AG04449 (cell line): ENCODE results near the gene DISP3.

ENCODE experiments used
- CTCF ChIA-PET: fragments of 350-600 bp; formaldehyde crosslinking; extraction: SDS; loops from one replicate; lab custom pipeline; 2021; ENCODE audit warnings: antibody characterized with exemption; lab: Yijun Ruan, JAX
- POLR2A ChIA-PET: fragments of 400-600, 350-600 bp; formaldehyde crosslinking; extraction: SDS; loops from one replicate; lab custom pipeline; 2020; ENCODE audit warnings: antibody characterized with exemption, inconsistent platforms; lab: Yijun Ruan, JAX
- DNase-seq: peaks from one replicate; pipeline ENCODE4 v3.0.0-alpha.2; 2010; ENCODE audit warnings: low read depth, low spot score
- H3K4me3 ChIP-seq: 2 replicates; pipeline ENCODE4 v1.5.1; 2011; ENCODE audit warnings: low read depth, mild to moderate bottlenecking, control low read depth, low read length
- CTCF ChIP-seq: IDR thresholded peaks from one replicate; pipeline ENCODE4 v1.5.1; 2011; ENCODE audit warnings: mild to moderate bottlenecking, moderate library complexity, low read length, control low read depth, inconsistent platforms; ENCODE audit not compliant: insufficient read depth; ENCODE audit errors: missing control alignments

DISP3 gene

GRCh38 chr1:11535761-11536572, 57.0 kb downstream of the DISP3 start:
- DNase-seq = no peak
- ChIA-PET CTCF (interaction anchor here (0.5 kb wide), 1 partner anchor 249 kb away, joined by 3 read pairs; no protein-coding TSS in a partner anchor), POLR2A (no interaction called here)
- no peak overlapping the region for H3K4me3 ChIP-seq
- TF ChIP-seq CTCF = no peak

- no peak overlapping the region for H3K4me3 ChIP-seq
- ChIA-PET CTCF (no interaction called here), POLR2A (no interaction called here)
Measured at GRCh38 chr1:11536573-11537379, 57.8 kb downstream of the DISP3 start.

GRCh38 chr1:11537380-11537764, 58.4 kb downstream of the DISP3 start:
- POLR2A ChIA-PET = no interaction called here
- no peak for DNase-seq

More at GRCh38 chr1:11536573-11537379, 57.8 kb downstream of the DISP3 start:
- no peak for TF ChIP-seq CTCF
- no peak for DNase-seq

GRCh38 chr1:11537854-11538591, 59.1 kb downstream of the DISP3 start:
- POLR2A ChIA-PET = no interaction called here
- no peak for TF ChIP-seq CTCF
- CTCF ChIA-PET = no interaction called here
- no peak for DNase-seq
- no peak overlapping the region for H3K4me3 ChIP-seq

More at GRCh38 chr1:11537380-11537764, 58.4 kb downstream of the DISP3 start:
- TF ChIP-seq CTCF = no peak
- H3K4me3 ChIP-seq = no peak overlapping the region
- CTCF ChIA-PET = no interaction called here

- CTCF ChIA-PET = no interaction called here
- no peak overlapping the region for H3K4me3 ChIP-seq
- POLR2A ChIA-PET = no interaction called here
- no peak for TF ChIP-seq CTCF
- no peak for DNase-seq
Measured at GRCh38 chr1:11538886-11539285, 59.9 kb downstream of the DISP3 start.
